Posterior cingulate gyrus (tissue), 11 donors: ENCODE data around the gene ZNF362.

Source experiments
- DNase-seq, 10 donors: peaks; one replicate each; pipeline versions ENCODE4 v3.0.0 to v3.0.0-alpha.2; 2020 to 2021; ENCODE audit warnings: mixed read lengths in 3 of 10
- intact Hi-C: fragments of 100-400 bp; cut with DNase I; formaldehyde crosslinking; loops from one replicate; pipeline ENCODE4 v1.15.1; 2023

ZNF362 gene

GRCh38 chr1:33266766-33267165, 10.5 kb downstream of the ZNF362 start:
- intact Hi-C loops: no loop called here

DNA sequence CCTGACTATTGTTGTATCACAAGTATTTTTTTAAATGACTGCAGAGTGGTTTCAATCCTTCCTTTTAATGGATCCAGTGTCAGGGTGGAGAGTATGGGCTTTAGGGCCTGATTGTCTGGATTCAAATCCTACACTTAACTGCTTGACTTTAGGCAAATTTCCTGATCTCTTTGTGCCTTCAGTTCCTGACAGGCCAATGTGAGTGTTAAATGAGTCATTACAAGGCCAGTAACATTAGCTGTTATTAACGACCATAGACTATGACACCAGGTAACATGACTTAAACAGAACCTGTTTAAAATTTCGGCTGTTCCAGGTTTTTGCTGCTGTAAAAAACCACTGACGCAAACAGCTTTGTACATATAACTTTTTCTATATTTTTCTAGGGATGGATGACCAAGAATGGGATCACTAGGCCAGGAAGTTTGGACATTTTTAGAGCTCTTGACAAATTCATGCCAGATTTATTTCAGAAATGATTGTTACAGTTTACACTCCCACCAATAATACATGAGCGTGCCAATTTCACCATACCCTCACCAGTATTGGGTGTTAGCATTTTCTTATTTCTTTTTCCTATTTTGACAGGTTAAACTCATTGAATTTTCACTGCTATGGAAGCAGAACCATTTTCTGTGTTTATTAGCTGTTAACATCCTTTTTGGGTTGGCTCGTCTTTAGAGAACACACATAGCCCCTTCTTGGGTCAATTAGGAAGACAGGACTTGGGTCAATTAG, 11.3 kb downstream of the ZNF362 start:
- no peak for DNase-seq
- intact Hi-C loops: no loop called here

More at GRCh38 chr1:33266766-33267165, 10.5 kb downstream of the ZNF362 start:
- peak in 1 of 10 donors; percentile 56 for DNase-seq

GRCh38 chr1:33268457-33268856, 12.2 kb downstream of the ZNF362 start:
- intact Hi-C loops: no loop called here

DNA sequence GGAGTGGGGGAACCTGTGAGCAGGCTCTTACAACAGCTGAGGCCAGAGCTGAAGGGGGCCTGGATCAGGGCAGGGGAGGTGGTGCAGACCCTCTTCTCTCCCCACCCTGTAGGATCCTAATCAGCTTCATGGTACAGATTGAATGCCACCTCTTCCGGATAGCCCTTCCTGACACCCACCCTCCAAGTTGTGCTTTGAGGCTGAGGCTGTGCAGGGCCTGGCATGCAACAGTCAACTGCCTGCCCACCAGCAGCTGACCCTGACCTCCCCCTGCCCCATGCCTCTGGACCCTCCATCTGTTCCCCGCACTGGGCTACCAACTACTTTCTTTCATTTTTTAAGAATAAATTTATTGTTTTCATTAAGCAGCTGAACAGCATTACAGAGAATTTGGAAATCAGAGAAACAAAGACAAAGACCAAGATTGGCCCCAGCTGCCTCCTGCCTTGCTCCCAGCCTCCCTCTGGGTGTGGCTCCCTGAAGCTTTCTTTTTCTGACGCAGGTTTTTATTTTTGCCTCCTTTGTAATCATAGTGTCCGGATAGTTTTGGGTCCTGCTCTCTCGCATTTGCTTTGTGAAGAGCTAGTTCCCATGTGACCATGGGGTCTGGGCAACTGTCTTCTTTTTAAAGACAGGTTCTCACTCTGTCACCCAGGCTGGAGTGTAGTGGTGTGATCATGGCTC, 12.8 kb downstream of the ZNF362 start:
- intact Hi-C loops: no loop called here
- peak in 1 of 10 donors; percentile 62 for DNase-seq

More at GRCh38 chr1:33268457-33268856, 12.2 kb downstream of the ZNF362 start:
- peak in 1 of 10 donors; percentile 5 for DNase-seq

DNA sequence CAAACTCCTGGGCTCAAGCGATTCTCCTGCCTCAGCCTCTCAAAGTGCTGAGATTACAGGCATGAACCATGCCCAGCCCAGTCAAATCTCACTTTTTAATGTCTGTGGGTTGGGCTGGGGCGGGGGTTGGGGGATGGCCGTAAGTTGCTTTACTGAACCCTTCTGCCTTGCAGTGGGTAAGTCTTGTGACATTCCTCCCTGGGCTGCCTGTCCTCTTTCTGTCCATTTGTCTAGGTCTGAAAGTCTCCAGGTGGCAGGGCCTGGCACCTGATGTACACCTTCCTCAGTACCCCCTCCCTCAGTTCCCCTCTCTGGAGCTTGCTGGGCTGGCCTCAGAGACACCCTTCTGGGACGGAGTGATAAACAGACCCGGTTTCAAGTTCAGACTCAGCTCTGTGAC, 13.3 kb downstream of the ZNF362 start:
- intact Hi-C loops: no loop called here
- DNase-seq: peak in 1 of 10 donors; percentile 26

DNA sequence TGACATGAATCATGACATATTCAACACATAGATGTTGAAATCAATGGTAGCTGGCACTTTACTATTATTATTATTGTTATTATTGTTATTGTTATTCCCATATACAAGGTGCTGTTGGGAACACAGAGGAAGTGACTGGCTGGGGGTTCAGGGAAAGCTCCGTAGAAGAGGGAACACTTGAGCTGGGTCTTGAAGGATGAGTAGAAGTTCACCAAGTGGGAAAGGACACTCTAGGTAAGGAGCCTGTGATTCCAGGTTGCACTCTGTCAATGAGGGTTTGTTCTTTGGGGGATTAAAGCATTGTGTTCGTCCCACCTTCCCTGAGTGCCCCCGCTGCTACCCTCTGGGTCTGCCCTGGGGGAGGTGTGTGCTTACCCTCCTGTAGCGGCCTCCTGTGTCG, 14.1 kb downstream of the ZNF362 start:
- intact Hi-C loops: no loop called here
- no peak for DNase-seq

DNA sequence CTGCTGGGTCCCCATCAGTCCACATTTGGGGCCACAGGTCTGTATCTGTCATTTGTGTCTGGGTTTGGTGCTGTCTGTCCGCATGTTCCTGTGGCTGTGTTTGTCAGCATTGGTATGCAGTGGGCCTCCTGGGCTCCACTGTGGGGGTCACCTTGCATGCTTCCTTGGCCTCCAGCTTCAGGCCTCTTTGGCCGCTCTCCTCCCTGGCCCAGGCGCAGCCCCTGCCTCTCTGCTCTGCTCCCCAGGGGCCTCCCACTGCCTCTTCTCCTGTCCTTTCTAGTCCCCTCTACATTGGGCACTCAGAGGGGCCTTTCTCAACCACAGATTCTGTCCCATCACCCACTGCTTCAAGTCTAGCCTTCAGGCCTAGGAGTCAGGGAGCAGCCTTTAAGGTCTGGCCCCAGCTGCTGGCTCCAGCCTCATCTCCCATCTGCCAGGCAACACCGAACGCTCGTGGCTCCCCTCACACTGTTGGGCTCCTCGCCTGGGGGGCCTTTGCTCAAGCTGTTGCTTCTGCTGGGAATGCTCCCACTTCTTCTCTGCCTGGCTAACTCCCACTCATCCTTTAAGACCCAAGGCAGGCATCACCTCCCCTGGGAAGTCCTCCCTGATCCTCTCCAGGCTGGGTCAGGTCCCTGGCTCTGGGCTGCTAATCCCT, 14.6 kb downstream of the ZNF362 start:
- intact Hi-C loops: no loop called here
- DNase-seq: peak in 1 of 10 donors; percentile 69

DNA sequence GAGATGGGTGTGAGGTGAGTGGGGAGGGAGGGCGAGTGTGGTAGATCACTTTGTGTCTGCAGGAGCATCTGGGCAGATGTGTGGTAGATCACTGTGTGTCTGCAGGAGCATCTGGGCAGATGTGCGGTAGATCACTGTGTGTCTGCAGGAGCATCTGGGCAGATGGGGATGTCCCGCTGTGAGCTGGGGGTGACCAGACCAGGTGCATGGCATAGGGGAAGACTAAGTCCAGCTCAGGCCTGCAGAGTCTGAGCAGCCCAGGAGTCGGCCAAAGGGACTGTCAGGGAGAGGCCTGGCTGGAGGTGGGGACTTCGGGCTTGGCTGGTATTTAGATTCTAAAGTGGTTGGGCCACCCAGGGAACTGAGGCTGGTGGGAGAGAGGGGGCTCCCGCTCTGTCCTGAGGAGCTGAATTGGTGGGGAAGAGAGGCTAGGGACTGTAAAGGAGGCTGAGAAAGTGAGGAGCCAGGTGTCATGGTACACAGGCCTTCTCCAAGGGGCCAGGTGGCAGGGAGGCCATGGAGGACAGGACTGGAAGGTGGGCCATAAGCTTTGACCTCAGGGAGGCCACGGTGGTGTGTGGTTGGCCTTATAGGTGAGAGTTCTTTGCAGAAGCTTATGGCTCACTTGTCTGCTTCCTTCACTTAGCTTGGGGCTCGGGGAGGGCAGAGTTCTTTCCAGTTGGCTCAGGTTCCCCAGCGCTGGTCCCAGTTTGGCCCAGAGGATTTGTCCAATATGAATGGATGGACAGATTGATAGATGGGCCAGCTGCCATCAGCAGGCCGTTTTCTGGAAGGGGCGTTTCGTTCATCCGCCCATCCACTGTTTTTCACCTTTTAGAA, 15.6 kb downstream of the ZNF362 start:
- intact Hi-C loops: no loop called here
- peak in 1 of 10 donors; percentile 47 for DNase-seq

GRCh38 chr1:33272509-33272908, 16.2 kb downstream of the ZNF362 start:
- DNase-seq: peak in 1 of 10 donors; percentile 45
- intact Hi-C loops: no loop called here

DNA sequence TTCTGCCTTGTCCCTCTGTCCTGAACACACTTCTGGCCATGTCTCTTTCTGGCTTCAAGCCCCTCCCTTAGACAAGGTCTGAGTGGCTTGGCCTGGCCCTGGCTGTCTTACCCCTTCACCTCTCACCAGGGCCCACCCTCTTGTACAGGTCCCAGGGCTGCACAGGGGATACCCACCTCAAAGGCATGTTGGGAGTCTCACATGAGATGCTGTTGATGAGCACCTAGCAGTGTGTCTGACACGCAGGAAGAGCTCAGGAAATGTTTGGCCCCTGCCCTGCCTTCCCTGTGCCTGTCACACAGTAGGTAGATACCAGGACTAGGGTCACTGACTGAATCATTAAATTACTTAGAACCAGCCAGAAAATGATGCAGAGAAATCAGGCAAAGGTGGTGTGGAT, 16.6 kb downstream of the ZNF362 start:
- peak in 1 of 10 donors; percentile 49 for DNase-seq
- intact Hi-C loops: no loop called here

GRCh38 chr1:33273406-33273805, 17.1 kb downstream of the ZNF362 start:
- DNase-seq: no peak
- intact Hi-C loops: no loop called here

DNA sequence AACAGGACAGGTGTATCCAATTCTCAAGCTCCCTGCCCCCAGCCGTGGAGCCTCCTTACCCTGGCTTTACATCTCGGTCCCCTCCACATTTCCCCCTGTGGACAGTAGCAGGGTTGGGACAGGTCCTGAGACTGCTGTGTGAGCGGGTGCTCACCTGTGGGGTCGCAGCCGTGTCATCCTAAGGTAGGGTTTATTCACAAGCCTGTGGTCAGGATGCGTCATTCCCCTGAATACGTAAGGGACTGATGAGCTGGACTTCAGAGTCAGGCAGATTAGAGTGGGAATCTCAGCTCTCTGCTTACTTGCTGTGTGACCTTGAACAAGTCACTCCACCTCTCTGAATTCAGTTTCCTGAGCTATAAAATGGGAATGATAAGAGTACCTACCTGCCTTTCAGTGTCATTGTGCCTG, 17.7 kb downstream of the ZNF362 start:
- intact Hi-C loops: no loop called here
- DNase-seq: peak in 1 of 10 donors; percentile 10

DNA sequence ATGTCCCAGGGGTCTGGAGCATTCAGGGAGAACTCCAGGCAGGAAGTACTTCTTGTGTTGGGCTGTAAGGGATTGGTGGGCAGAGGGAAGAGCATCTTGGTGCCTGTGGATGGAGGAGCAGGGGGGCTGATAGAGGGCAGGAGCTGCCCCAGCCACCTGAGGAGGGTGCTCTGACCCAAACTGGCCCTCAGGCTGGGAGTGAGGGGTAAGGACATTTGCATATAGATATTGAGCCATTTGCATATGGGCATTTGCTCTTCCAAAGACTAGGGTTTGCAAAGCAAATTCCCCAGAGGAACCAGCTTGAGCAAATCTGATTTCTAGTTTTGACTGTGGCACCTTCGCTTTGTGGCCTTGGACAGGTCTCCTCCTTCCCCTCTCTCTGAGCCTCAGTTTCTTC, 18.2 kb downstream of the ZNF362 start:
- peak in 1 of 10 donors; percentile 33 for DNase-seq
- intact Hi-C loops: no loop called here

- intact Hi-C loops: no loop called here
- DNase-seq: peak in 1 of 10 donors; percentile 22
These were observed 18.9 kb downstream of the ZNF362 start for GRCh38 chr1:33275195-33275594.

DNA sequence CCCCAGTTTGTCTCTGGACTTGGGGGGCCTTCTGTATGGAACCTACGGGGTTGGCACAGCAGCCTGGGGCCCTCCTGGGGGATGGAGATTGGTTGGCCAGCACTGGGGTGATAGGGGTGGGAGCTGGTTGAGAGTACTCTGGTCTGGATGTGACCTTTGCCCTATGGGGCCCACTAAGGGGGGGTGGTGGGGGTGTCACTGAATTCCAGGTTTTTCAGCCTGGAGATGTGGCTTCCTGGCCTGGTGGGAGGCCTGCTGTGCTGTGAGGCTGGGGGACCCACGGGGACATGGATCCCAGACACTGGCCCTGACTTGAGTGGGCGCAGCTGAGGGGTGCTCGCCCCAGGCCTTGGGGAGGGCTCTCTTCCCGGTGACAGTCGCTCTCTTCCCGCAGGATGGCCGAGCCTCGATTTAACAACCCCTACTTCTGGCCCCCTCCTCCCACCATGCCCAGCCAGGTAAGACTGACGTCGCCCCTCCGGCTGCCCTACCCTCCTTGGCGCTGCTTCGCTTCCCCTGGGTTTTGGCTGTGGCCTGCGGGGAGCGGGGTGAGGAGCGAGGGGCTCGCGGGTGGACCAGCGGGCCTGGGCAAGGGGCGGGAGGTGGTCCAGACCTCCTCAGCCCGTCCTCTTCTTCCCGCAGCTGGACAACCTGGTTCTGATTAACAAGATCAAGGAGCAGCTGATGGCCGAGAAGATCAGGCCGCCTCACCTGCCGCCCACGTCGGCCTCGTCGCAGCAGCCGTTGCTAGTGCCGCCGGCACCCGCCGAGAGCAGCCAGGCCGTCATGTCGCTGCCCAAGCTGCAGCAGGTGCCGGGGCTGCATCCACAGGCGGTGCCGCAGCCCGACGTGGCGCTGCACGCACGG, 19.6 kb downstream of the ZNF362 start:
- peak in 1 of 10 donors; percentile 73 for DNase-seq
- intact Hi-C loops: no loop called here

GRCh38 chr1:33276573-33277298, 20.4 kb downstream of the ZNF362 start:
- peak in 2 of 10 donors; percentile 12 to 43 for DNase-seq
- intact Hi-C loops: no loop called here

GRCh38 chr1:33277488-33278084, 21.3 kb downstream of the ZNF362 start:
- peak in 2 of 10 donors; percentile 39 to 71 for DNase-seq
- intact Hi-C loops: no loop called here

DNA sequence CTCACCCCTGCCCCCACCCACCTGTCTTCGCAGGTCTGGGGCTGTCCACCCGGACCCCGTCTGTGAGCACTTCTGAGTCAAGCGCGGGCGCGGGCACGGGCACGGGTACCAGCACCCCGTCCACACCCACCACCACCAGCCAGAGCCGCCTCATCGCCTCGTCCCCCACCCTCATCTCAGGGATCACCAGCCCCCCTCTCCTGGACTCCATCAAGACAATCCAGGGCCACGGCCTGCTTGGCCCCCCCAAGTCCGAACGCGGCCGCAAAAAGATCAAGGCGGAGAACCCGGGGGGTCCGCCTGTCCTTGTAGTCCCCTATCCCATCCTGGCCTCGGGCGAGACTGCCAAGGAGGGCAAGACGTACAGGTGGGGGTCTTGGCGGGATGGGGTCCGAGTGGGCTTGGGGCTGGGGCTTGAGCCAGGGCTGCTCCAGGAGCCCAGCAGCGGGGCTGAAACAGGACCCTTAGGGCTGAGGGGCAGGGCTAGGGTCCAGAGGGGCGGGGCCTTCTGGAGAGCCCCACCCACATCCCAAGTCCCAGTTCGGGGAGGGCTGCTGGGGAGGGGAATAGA, 23.9 kb downstream of the ZNF362 start:
- peak in 2 of 10 donors; percentile 73 to 77 for DNase-seq
- intact Hi-C loops: no loop called here
